Amniotic stem cell (primary cell): Measurements from ENCODE around the gene AP2M1.

Source experiments
- DNase-seq: peaks from one replicate; lab custom pipeline; 2025; lab: John Stamatoyannopoulos, UW

Gene AP2M1

DNA sequence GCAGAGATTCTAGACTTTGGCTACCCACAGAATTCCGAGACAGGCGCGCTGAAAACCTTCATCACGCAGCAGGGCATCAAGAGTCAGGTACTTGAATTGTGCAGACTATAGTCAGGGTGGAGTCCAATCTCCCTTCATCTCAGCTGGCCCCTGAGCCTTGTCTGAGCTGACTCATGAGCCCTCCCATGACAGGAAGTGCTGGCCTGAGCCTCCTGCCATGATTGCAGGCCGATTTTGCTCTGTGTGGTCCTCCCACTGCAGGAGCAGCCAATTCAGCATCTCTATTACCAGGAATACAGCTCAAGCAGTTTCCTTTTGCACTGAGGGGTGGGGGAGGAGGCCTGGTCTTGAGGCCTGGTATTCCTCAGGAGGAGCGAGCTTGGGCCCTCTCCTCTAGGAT is 5.5 kb downstream of the AP2M1 start:
- no peak for DNase-seq

DNA sequence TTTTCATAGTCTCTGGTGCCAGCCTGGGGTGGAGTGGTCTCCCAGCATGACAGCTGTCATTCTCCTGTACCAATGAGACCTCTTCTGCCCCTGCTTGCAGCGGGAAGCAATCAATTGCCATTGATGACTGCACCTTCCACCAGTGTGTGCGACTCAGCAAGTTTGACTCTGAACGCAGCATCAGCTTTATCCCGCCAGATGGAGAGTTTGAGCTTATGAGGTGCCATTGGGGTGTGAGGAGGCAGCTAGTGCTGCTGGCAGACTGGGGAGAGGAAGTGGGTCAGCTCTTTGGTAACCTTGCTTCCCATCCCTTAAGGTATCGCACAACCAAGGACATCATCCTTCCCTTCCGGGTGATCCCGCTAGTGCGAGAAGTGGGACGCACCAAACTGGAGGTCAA is 6.9 kb downstream of the AP2M1 start:
- DNase-seq = no peak

DNA sequence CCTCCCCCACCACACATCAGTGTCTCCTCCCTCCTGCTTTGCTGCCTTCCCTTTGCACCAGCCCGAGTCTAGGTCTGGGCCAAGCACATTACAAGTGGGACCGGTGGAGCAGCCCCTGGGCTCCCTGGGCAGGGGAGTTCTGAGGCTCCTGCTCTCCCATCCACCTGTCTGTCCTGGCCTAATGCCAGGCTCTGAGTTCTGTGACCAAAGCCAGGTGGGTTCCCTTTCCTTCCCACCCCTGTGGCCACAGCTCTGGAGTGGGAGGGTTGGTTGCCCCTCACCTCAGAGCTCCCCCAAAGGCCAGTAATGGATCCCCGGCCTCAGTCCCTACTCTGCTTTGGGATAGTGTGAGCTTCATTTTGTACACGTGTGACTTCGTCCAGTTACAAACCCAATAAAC is 9.0 kb downstream of the AP2M1 start:
- no peak for DNase-seq

DNA sequence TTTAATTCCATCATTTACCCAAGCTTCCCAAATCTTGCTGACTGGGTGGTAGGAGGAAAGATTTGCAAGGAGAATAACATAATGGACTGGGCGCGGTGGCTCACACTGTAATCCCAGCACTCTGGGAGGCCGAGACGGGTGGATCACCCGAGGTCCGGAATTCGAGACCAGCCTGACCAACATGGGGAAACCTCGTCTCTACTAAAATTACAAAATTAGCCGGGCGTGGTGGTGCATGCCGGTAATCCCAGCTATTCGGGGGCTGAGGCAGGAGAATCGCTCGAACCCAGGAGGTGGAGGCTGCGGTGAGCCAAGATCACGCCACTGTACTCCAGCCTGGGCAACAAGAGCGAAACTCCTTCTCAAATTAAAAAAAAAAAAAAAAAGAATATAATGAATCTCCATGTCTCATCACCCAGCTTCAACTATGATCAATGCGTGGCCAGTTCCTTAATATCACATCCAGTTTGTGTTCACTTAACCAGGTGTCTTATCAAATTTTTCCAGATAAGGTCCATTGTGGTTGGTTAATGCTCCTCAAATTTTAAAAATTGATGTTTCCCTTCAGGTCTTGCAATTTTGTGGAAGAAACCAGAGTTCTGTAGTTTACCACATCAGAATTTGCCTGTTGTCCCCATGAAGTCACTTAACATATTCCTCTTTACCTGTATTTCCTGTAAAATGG is 10.0 kb downstream of the AP2M1 start:
- no peak for DNase-seq

DNA sequence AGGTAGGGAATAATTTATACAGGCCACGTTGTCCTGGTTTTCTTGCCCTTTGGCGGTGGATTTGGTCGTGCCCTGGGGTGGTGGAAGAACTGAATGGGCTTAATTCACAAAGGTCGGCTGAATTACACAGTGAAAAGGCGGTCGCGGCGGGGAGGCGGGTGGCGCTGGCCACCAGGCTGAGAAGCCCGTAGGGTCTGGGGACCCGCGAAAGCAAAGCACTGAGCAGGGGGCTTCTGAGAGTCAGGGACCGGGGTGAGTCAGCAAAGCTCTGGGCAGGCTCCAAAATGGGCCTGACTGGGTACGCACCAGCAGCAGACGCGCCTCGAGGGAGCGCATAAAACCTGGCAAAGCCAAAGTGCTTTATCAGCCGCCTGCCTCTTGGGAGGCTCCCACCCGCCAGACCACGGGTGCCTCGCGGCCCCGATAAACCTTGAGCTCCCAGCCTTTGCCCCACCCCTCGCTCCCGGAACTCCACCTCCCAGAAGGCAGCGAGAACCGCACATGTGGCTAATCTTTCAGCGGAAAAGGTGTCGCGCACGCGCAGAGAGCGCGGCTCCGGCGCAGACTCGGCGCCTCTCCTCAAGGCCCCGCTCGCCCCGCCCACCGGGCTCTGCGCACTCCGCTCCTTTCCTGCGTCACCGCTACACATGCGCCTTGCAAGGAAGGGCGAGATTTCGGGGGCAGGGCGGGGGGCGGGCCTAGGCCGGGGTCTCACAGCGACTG is 11.0 kb downstream of the AP2M1 start:
- peak; percentile 95 for DNase-seq

DNA sequence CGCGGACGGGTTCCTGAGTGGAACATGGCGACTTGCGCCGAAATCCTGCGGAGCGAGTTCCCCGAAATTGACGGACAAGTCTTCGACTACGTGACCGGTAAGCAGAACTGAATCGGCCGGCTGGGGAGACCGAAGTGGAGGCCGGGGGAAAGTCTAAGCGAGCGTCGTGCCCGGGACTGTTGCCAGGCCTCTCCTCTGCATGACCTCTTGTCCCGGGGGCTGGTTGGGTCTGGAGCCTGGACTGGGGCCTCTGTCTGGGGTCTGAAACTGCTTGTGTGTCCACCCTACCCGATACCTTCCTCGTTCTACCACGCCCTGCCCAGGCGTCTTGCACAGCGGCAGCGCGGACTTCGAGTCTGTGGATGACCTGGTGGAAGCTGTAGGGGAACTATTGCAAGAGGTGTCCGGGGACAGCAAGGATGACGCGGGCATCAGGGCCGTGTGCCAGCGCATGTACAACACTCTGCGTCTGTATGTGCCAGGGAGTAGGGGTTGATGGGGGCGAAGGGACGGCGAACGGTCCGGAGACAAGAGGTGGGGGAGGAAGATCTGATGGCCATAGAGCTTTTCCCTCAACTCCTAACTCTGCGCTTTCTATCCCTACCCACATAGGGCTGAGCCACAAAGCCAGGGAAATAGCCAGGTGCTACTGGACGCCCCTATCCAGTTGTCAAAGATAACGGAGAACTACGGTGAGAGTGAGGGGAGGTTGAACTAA is 11.7 kb downstream of the AP2M1 start, which contains the start of gene ABCF3:
ABCF3 (plus strand) TSS at position 16 of the 718 bp plus-strand sequence; CDS start at position 25, 9 bp downstream.
- DNase-seq = no peak

DNA sequence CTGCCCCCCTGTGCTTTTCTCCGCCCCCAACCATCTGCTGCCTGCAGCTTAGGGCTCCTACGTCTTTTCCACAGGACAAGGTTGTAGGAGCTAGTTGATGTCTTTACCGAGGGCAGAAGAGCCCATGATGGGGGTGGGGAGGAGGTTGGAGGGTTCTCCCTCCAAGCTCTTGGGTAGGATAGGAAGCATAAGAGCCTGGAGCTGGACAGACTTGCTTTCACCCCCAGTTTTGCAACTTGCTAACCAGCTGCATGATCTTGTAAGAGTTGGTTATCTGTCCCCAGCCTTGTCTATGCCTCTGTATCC is 12.2 kb downstream of the AP2M1 start:
- no peak for DNase-seq

DNA sequence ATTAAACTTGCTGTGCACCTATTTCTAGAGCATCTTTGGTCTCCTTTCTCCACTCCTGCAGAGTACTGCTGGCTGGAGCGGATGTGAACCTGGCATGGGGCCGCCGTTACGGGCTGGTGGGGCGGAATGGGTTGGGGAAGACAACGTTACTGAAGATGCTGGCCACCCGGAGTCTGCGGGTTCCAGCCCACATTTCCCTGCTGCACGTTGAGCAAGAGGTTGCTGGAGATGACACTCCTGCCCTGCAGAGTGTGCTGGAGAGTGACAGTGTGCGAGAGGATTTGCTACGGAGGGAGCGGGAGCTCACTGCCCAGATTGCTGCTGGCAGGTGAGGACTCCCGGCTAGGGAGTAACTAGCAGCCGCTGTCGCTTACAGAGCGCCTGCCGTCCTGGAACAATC is 13.4 kb downstream of the AP2M1 start:
- DNase-seq = no peak

DNA sequence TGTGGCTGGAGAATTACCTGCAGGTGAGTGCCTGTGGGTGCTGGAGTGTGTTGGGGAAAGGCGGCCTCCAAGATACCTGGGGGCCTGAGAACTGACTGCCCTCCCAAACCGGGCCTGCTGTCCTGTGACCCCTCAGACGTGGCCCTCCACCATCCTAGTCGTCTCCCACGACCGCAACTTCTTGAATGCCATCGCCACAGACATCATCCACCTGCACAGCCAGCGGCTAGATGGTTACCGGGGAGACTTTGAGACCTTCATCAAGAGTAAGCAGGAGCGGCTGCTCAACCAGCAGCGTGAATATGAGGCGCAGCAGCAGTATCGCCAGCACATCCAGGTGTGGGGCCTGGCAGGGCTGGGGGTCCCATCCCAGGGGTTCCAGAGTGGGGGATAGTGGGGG is 14.8 kb downstream of the AP2M1 start:
- no peak for DNase-seq

DNA sequence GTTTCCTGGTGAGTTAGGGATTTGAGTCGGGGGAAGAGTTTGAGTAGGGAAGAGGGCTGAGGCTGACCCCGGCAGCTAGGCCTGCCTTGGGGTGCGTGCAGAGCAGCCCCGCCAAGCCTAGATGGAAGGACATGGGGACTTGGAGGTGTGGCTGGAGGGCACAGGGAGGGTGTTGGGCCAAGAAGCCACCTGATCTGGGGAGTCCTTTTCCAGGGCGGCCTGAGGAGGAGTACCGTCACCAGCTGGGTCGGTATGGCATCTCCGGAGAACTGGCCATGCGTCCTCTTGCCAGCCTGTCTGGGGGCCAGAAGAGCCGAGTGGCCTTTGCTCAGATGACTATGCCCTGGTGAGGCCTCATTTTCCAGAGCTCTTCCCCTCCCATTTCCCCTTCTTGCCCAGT is 18.2 kb downstream of the AP2M1 start:
- no peak for DNase-seq

DNA sequence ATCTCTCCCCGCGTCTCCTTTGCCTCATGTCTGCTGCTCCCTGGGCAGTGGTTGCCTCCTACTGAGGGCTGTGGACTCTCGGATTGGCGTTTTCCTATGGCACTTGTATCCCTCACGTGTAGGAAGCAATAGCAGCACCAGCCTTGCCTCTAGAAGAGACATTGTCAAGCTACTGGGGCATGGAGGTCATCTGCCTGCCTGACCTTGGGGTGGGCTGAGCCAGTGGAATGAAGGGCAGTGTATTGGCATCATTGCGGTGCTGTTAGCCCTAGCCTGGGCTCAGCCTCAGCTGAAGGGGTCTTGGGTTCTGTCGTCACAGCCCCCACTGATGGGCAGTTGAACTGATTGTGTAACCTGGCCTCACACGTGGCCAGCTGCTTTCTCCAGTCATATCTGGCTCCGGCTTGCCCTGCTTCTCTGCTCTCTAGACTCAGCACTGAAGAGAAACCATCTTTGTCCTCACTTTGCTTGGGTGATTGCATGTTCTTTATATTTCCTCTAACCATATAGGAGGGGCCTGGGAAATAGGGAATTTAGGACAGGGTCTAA is 19.4 kb downstream of the AP2M1 start:
- no peak for DNase-seq

DNA sequence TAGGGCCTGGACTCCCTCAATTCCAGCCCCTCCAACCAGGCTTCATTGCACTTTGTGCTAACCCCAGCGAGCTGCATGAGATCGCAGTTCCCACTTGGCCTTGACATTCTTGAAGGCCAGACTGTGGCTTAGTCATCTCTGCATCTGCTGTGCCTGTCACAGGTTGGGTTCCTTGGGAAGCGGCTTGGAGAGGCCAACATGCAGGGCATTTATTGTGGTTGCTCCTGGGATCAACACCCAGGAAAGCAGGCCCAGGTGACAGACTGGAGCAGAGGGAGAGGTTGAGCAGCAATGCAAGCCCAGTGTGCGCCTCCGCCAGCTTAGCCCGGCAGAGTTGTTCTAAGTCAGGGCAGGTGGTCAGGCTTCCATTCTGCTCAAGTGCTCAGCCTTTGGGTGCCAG is 21.9 kb downstream of the AP2M1 start:
- no peak for DNase-seq

DNA sequence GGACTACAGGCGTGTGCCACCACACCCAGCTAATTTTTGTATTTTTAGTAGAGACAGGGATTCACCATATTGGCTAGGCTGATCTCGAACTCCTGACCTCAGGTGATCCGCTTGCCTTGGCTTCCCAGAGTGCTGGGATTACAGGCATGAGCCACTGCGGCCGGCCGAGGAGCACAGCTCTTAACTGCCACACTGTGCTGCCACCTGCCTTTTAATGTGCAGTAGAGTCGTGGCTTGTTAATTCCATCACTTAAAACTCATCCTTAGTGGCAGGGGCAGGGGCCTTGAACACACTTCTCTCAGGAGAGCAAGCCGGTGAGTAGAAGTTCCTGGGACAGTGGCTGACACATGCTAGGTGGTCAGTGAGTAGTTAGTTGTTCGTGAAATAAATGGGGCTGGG is 23.9 kb downstream of the AP2M1 start:
- no peak for DNase-seq

DNA sequence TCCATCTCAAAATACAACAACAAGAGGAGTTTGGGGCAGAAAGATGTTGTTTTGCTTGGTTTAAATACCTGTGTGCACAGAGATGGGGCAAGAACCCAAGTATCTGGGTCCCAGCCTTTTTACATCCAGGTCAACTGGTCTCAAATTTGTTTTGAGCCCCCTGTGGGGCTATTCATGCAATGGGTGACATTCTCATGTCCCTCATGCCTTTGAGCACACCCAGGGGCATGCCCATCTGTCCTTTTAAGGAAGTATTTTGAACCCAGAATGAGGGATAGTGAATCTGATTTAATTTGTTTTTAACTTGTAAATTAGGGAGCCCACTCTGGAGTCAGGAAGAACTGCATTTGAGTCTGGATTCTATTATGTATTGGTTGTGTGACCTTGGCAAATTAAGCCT is 26.2 kb downstream of the AP2M1 start:
- no peak for DNase-seq

DNA sequence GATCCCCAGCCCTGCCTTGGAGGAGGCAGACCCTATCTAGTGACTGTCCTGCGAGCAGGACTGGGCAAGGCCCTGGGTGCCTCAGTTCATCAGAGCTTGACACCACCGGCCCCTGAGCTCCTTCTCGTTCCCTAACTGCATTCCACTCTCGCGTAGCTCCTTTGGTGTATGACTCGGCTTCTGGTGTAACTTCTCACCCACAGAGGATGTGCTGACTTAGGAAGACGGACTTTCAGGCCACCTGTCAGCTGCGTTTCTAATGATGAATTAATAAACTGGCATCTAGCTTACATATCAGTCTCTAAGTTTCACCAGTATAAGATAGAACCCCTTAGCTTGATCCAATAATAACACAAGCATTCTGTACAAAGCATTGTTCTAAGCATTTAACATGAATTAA is 28.9 kb downstream of the AP2M1 start:
- no peak for DNase-seq

DNA sequence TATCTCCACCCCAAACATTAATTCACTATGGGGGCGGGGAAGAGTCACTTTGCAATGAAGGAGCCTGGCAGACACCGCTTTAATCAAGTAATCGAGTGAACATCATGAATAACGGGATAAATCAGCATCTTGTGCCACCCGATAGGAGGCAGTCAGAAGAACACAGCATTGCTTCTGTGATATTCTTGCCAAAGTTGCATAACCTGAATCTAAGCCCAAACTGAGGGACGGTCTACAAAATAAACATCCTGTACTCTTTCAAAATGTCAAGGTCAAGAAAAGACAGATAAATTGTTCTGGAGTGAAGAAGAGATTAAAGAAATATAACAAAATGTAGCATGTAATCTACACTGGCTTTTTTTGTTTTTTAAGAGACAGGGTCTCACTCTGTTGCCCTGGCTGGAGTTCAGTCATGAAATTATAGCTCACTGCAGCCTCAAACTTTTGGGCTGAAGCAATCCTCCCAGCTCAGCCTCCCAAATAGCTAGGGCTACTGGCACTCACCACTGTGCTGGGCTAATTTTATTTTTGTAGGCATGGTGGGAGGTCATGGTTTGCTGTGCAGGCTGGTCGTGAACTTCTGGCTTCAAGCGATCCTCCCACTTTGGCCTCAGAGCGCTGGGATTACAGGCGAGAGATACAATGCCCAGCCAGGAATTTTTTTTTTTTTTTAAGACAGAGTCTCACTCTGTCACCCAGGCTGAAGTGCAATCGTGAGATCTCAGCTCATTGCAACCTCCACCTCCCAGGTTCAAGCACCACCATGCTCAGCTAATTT is 34.7 kb downstream of the AP2M1 start:
- no peak for DNase-seq

DNA sequence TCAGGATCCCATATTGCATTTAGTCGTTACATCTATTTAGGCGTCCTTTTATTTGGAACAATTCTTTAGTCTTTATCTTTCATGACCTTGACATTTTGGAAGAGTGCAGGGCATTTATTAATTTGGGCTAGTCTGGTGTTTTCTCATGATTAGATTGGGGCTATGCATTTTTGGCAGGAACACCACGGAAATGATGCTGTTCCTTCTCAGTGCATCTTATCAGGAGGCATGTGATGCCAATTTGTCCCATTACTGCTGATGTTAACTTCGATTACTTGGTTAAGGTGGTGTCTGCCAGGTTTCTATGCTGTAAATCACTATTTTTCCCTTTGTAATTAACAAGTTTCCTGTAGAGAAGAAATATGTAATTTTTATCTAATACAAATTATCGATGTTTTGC is 36.6 kb downstream of the AP2M1 start:
- DNase-seq = no peak

DNA sequence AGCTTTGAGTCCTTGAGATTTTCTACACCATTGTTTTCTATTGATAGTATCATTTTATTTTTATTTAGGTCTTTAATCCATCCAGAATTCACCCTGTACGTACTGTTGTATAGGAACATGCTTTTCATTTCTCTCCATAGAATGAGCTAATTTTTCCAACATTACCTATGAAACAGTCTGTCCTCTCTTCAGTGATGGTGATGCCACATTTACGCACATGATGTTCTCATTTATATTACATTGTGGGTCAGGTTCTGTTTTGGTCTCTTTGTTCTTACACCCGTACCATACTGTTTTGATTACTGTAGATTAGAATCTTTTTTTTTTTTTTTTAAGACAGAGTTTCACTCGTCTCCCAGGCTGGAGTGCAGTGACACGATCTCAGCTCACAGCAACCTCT is 37.1 kb downstream of the AP2M1 start:
- DNase-seq = no peak

DNA sequence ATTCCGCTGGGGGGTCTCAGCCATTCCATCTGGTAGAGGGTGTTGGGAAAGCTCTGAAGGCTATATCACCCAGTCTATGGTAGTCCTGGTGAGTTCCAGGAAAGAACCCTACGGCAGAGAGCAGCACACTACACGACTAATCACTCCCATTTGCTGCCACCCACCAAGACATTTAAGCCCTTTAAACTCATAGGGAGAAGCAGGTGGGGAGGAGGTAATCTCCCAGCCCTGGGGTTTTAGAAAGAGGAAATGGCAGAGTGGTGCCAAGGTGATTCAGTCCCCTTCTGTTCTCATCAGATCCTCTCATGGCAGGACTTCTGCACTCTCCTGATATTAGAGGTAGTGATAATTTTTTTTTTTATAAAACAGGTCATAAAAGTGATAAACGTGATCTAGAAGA is 44.2 kb downstream of the AP2M1 start:
- DNase-seq = no peak

DNA sequence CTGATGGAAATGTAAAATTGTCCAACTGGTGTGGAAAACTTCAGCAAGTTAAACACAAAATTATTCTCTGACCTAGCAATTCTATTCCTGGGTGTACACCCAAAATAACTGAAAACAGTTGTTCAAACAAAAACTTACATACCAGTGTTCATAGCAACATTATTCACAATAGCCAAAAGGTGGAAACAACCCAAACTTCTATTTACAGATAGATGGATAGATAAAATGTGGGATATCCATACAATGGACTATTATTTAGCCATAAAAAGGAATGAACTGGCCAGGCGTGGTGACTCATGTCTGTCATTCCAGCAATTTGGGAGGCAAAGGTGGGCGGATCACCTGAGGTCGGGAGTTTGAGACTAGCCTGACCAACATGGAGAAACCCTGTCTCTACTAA is 47.9 kb downstream of the AP2M1 start:
- DNase-seq = no peak

DNA sequence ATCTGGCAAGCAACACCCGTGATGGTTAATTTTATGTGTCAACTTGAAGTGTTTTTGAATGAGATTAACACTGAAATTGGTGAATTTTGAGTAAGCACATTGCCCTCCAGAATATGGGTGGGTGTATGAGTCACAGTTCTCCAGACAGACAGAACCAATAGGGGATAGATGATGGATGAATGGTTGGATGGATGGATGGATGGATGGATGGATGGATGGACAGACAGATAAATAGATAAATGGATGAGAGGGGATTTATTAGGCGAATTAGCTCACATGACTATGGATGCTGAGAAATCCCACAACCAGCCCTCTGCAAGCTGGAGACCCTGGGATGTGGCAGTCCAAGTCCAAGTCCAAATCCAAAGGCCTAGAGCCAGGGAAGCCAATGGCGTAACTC is 49.3 kb downstream of the AP2M1 start:
- no peak for DNase-seq

DNA sequence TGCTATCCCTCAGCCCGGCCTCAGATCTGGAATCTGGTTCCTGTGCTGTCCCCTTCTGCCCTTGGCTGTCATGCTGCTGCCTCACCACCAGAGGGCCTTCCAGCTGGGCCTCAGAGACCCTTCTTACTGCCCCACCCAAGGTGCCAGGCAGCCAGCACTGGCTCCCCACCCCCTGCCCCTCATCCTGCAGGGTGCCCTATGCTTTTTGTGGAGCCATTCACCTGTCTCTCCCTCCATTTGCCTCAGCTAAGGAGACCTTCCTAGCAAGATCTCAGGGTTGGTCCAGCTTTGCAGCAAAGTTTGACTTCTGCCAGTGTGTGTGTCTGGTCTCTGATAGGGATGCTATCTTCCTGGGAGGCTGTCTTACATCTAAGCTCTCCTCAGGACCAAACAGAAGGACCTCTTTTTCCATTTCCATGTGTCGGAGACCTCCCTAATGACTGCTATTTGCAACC is 52.9 kb downstream of the AP2M1 start:
- no peak for DNase-seq
